ENCODE measurements around the gene GAB2. TPM values are rescaled to one million over a fixed set of nuclear protein-coding genes. Genes with fewer than 3 reads are reported as not detected.
"Not testable (repeated sequence)": the region's sequence is repeated elsewhere in the genome, so short reads cannot be mapped to it uniquely, and the experiment has no call there.

Gene GAB2
- polyA plus RNA-seq, 1 donor: 12.6 TPM

DNA sequence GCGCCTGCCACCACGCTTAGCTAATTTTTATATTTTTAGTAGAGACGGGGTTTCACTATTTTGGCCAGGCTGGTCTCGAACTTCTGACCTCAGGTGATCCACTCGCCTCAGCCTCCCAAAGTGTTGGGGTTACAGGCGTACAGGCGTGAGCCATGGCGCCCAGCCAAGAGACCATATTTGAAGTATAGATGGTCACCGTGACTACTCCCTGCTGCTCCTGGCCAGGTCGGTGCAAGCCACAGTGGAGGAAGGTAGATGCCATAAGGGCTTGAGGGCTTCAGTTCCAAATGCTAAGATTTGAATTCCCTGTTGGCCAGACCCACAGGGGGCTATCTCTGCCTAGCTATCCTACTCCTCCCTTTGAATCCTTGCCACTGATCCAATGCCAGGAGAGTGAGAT lies 194.9 kb downstream of the GAB2 start:
- not testable (repeated sequence) for DNase-seq (ENCODE audit: low read depth)

DNA sequence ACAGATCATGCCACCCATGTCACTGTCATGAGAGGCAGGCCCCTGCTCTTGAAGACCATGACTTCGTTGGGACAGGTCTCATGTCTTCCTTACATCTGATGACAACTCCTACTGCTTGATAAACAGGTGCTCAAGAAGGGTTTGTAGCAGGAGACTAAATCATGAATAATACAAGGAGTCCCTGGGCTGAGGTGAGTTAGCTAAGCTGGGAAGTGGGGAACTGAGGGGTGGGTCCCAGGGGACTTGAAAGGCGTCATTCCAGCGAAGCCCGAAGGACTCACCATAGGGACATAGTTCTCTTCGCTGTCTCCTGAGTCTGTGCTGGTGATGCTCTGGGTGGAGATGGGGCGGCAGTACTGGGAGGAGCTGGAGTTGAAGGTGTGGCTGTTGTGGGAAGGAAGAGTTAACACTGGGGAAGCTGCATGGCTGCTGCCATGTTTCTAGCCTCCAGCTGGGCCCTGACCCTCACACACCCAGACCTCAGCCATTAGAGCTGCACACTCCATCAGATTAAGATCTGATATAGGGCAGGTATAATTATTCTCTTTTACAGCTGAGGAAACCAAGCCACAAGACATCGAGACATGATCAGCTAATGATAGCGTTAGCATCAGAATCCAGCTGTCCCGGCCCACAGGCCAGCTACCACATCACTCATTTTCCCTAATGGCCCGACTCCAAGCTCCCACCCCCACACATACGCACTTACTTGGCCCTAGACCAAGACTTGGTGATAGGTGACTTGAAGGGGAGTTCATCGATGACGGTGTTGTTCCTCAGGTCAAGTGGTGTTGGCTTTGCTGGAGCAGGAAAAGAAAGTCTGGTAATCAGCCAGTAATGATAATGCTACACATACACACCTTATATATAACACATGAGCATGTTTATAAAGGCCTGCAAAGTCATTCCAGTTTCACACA lies 196.0 kb downstream of the GAB2 start:
- no peak for DNase-seq (ENCODE audit: low read depth)

DNA sequence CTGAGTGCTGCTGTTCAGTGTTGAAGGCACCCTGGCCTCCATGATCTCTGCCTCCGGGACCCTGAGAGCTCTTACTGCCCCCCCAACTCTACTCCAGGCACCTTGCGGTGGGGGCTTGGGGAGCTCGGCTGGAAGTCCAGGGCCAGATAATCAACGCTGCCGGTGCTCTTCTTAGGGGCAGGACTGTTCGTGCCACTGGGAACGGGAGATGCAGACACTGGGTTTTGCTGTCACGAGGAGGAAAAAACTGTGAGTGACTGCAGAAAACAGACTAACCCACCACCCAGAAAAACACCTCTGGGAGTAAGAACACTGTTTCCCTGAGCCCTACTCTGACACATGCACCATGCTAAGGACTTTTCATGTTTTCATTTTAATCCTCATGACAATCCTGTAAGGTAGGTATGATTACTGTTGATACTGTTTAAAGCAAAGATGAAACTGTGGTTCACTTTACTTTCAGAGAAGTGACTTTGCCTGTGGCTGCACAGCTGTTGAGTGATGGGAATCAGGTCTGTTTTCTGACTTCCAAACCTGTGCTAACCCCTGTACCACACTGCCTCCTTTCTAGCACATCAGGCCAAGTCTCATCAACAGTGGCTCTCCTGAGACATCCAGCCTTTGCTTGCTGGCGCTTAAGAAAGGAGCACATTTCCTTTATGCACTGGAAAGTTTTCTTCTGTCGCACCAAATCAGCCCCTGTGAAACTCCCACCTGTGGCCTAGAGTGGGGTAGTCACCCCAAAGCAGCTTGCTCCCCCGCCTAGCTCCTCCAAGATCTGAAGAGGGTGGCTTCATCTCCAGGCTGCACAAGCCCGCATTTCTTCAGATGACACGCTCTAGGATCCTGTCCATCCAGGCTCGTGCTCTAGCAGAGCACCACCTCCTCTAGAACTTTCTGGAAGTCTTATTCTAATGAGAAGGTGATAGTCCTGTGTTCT lies 197.1 kb downstream of the GAB2 start:
- DNase-seq (ENCODE audit: low read depth): no peak

DNA sequence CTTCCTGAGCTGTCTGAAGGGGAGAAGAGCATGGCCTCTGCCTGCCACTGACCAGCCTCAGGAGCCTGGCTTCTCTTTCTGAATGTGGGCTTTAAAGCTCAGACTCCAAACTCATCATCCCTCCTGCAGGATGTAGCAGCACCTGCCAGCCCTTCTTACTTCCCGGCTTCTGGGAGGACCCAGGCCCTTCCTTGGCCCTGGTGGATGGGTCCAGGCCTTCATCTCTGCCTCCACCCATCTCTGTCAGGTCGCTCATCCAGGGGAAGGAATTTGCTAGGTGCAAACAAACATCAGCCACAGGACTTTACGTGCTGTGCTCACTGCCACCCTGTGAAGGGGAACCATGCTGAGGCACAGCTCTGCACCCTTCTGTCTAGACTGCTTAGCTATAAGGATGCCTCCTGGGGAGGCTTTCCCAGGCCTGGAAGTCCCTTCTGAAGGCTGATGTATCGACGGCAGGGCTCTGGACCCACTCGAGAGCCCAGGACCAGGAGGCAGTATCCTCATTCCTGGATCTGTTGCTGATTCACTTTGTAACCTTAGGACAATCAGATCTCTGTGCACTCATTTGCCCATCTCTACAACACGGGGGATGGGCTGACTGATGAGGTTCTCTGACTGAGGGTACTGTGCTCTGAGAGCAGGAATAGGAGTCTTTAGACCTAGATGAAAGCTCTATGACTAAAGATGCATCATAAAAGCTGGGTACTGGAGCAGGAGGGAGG lies 198.0 kb downstream of the GAB2 start:
- no peak for DNase-seq (ENCODE audit: low read depth)

- no peak for DNase-seq (ENCODE audit: low read depth)
Observed at GRCh38 chr11:78218707-78219492, 198.7 kb downstream of the GAB2 start.

- no peak for DNase-seq (ENCODE audit: low read depth)
Observed at GRCh38 chr11:78217650-78218541, 199.7 kb downstream of the GAB2 start.

- DNase-seq (ENCODE audit: low read depth): no peak
Observed at GRCh38 chr11:78216571-78217287, 200.9 kb downstream of the GAB2 start.

DNA sequence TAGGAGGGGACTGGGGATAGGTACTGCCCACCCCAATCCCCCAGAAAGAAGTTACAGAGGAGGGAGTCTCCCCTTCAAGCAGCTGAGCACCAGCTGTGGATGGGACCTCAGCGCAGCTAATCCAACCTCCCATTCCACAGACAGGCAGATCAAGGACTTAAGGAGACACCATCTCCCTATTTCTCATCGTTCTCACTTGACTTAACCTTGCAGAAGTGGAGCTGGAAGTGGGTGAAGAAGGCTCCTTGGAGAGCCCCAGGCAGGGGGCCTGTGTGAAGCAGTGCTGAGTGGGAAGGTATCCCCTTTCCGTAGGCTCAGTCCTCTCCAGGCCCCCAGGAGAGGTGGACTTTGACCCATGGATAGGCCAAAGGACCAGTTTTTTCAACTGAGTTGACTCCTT lies 201.6 kb downstream of the GAB2 start:
- DNase-seq (ENCODE audit: low read depth): no peak

DNA sequence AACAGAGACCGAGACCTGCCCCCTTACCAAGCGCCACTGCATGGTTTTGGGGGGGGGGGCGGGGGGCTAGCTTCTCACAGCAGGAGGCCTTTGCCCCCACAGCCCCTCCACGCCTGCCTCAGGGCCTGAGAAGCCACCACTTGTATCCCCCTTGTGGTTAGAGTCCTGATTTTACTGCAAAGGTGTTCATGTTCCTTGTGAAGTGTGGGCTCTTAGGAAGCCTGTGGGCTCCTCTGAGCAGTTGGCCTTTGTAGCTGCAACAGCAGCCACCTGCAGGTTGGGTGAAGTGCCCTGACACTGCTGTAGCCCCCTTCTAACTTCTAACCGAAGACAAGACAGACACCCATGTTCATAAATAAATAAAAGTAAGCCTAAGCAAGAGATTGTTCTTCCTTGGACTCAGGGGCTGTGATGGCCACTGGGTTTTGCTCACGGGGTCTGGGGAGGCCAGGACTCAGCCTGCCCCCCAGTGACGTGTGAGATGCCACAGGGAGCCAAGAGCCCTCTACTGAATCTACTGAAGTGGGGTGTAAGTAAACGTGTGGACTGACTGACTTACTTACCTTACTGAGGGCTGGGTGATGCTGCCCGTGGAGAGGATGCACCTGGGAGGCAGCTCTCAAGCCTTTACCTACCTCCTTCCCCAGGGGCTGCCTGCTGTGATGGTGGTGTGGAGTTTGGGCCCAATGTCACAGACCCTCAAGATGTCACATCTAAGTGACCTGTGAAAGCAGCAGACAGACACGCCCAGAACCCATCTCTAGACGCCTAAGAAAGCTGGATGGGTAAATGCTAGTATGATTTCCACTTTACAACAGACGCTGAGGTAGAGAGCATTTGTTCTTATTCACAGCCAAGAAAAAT lies 203.1 kb downstream of the GAB2 start:
- DNase-seq (ENCODE audit: low read depth): no peak

DNA sequence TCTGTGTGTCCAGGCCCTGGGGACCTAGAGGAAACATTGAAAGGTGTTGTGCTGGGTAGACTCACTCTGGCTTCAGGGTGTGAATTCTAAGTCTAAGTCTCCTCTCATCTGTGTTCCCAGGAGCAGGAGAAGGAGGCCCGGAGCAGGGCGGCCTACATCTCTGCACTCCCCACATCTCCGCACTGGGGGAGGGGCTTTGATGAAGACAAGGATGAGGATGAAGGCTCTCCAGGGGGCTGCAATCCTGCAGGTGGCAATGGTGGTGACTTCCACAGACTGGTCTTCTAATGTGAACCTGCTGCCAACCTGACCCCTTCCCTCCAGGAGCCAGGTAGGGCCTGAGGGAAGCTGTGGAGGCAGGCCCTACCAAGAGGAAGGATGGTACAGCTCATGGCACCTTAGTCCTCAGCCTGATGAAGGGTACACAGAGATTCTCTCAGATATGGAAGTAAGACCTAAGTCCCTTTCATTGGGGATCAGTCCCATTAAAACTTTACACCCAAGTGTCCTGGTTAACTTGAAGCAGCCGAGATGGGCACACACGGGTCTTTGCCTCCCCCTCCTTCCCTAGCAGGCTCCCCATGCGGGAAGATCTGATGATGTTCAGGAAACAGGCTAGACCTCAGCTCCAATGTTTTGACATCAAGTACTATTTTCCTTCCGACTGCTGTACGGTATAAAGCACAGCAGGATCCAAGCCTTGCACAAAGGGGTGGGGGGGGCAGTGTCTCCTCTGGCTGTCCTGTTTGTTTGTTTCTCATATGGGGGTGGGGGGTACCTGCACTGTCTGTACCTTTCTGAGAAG lies 203.9 kb downstream of the GAB2 start:
- DNase-seq (ENCODE audit: low read depth): no peak

DNA sequence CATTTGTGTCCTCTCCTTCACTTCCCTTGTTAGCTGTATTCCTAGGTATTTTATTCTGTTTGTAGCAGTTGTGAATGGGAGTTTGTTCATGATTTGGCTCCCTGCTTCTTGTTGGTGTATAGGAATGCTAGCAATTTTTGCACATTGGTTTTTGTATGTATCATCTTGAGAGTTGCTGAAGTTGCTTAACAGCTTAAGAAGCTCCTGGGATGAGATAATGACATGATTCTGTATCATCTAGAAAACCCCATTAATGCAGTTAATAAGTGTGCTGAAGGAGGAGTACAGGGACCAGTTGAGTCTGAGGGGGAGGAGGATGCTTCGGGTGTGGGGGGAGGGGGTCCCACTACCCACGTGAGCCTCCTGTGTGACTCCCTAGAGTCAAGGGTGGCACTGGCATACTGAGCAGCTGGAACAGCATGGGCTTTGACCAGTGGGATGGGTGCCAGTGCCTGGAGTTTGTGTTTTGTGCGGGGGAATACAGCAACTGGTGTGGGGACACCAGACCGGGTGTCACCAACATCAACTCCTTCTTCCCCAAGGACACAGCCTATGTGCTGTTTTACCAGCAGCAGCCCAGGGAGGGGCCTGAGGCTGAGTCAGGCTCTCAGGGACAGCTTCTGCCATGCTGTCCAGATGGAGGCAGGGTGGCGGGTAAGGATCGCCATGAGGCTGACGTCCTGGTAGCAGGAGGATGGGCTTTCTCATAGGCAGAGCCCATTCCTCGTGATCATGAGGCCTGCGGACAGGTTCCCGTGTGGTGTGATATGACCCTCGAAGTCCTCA lies 204.8 kb downstream of the GAB2 start:
- DNase-seq (ENCODE audit: low read depth): no peak

- no peak for DNase-seq (ENCODE audit: low read depth)
Observed at GRCh38 chr11:78211565-78211964, 206.1 kb downstream of the GAB2 start.

DNA sequence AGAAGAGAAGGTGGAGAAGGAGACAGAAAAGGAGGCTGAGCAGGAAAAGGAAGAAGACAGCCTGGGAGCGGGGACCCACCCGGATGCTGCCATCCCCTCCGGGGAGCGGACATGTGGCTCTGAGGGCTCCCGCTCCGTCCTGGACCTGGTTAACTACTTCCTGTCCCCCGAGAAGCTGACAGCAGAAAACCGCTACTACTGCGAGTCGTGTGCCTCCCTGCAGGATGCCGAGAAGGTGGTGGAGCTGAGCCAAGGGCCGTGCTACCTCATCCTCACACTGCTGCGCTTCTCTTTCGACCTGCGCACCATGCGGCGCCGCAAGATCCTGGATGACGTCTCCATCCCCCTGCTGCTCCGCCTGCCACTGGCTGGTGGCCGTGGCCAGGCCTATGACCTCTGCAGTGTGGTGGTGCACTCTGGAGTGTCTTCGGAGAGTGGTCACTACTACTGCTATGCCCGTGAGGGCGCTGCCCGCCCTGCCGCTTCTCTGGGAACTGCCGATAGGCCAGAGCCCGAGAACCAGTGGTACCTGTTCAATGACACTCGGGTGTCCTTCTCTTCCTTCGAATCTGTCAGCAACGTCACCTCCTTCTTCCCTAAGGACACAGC lies 207.5 kb downstream of the GAB2 start:
- DNase-seq (ENCODE audit: low read depth): no peak

DNA sequence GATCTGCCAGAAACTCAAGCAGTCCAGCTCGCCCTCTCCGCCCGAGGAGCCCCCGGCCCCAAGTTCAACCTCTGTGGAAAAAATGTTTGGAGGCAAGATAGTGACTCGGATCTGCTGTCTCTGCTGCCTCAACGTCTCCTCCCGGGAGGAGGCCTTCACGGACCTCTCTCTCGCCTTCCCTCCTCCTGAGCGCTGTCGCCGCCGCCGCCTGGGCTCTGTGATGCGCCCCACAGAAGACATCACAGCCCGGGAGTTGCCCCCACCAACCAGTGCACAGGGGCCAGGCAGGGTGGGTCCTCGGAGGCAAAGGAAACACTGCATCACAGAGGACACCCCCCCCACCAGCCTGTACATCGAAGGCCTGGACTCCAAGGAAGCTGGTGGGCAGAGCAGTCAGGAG lies 208.1 kb downstream of the GAB2 start:
- DNase-seq (ENCODE audit: low read depth): no peak

- DNase-seq (ENCODE audit: low read depth): no peak
Observed at GRCh38 chr11:78208257-78209165, 209.1 kb downstream of the GAB2 start.

Data from forelimb muscle (tissue), 1 donor.